Type B pancreatic cell (in vitro differentiated cells): ENCODE results near the gene P3H3. TPM values are rescaled to one million over a fixed set of nuclear protein-coding genes. Genes with fewer than 3 reads are reported as not detected.

ENCODE experiments used
- DNase-seq: peaks from one replicate; pipeline ENCODE4 v3.0.0; 2021; ENCODE audit warnings: mixed read lengths; ENCODE audit not compliant: unreplicated experiment; ENCODE audit errors: extremely low spot score
- H3K27ac Mint-ChIP-seq: 2 replicates; pipeline ENCODE4 v1.8.0; 2021; ENCODE audit warnings: mild to moderate bottlenecking, mixed read lengths
- H3K27me3 Mint-ChIP-seq: 2 replicates; pipeline ENCODE4 v1.8.0; 2021; ENCODE audit warnings: mixed read lengths
- H3K36me3 Mint-ChIP-seq: 2 replicates; pipeline ENCODE4 v1.8.0; 2021; ENCODE audit warnings: mixed read lengths
- H3K4me1 Mint-ChIP-seq: one replicate; pipeline ENCODE4 v1.8.0; 2021; ENCODE audit warnings: mixed read lengths; ENCODE audit not compliant: unreplicated experiment
- H3K4me3 Mint-ChIP-seq: 2 replicates; pipeline ENCODE4 v1.8.0; 2021; ENCODE audit warnings: mild to moderate bottlenecking, mixed read lengths
- H3K9me3 Mint-ChIP-seq: 2 replicates; pipeline ENCODE4 v1.8.0; 2021; ENCODE audit warnings: mixed read lengths
- total RNA-seq: library from RNA; stranded (reverse); gene quantifications from 2 replicates; pipeline ENCODE4 v1.2.1, GENCODE V29; 2021; ENCODE audit warnings: low replicate concordance
- TF ChIP-seq, protein P1 (sequence below): fragments of 200-600 bp; sonication (generic); conservative IDR thresholded peaks from 2 replicates; pipeline ENCODE4 v1.5.0; 2021; ENCODE audit warnings: antibody characterized with exemption, mild to moderate bottlenecking

The P3H3 gene
- total RNA-seq, 1 donor from 2014 or later = 66.0 TPM

GRCh38 chr12:6787309-6787708, 40.9 kb upstream of the P3H3 start:
- Mint-ChIP-seq H3K36me3 (no peaks in the 10 kb centered on the region), H3K27me3 (peaks cover 31% of the 10 kb centered on the region), H3K9me3 (no peaks in the 10 kb centered on the region), H3K4me3 (no peak overlapping the region), H3K27ac (no peak overlapping the region), H3K4me1 (peaks cover 20% of the 10 kb centered on the region)
- no peak for DNase-seq
- TF ChIP-seq, protein P1, sequence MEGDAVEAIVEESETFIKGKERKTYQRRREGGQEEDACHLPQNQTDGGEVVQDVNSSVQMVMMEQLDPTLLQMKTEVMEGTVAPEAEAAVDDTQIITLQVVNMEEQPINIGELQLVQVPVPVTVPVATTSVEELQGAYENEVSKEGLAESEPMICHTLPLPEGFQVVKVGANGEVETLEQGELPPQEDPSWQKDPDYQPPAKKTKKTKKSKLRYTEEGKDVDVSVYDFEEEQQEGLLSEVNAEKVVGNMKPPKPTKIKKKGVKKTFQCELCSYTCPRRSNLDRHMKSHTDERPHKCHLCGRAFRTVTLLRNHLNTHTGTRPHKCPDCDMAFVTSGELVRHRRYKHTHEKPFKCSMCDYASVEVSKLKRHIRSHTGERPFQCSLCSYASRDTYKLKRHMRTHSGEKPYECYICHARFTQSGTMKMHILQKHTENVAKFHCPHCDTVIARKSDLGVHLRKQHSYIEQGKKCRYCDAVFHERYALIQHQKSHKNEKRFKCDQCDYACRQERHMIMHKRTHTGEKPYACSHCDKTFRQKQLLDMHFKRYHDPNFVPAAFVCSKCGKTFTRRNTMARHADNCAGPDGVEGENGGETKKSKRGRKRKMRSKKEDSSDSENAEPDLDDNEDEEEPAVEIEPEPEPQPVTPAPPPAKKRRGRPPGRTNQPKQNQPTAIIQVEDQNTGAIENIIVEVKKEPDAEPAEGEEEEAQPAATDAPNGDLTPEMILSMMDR = no peak

GRCh38 chr12:6788972-6789924, 39.0 kb upstream of the P3H3 start, which contains the start of gene CD4:
TSS of gene CD4 (plus strand) at chr12:6789528. CDS start at chr12:6800139, 10,611 bp downstream.
- H3K4me3 Mint-ChIP-seq = peak within 1 kb of the TSS; percentile 16
- DNase-seq = no peak
- H3K27me3 Mint-ChIP-seq = peaks cover 44% of the 10 kb centered on the region
- H3K27ac Mint-ChIP-seq = no peak within 1 kb of the TSS
- H3K4me1 Mint-ChIP-seq = peaks cover 27% of the 10 kb centered on the region
- no peaks in the 10 kb centered on the region for H3K36me3 Mint-ChIP-seq
- H3K9me3 Mint-ChIP-seq = no peaks in the 10 kb centered on the region
- TF ChIP-seq, protein P1 = no peak

DNA sequence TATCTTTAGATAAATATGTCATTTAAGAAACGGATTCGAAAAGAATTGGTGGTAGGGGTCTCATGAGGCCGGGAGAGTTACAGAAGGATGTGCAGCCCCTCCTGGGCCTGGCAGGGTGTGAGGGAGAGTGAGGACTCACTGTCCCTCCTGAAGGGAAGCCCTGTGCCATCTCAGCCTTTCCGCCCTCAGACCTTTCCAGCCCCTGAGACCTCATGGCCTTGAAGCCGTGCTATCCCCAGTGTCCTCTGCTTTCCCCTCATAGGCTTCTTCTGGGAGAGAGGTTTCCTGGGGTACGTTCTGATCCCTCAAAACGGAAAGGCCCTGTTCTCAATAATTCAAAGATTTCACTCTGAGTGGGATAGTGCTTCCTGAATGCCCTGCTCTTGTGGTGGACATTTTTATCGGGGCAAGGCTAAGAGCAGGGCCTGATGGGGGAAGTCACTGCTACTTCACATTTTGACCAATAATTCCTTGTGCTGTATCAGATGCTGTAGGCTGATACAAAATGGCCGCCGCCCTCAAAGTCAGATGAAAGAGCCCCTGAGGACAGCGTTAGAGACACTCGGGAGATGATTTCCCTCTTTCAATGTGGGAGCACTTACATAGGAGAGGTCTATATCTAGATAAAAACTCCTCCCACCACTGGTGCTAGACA, 37.6 kb upstream of the P3H3 start:
- Mint-ChIP-seq H3K36me3 (no peaks in the 10 kb centered on the region), H3K4me1 (peaks cover 27% of the 10 kb centered on the region), H3K27ac (no peak overlapping the region), H3K27me3 (peaks cover 51% of the 10 kb centered on the region), H3K9me3 (no peaks in the 10 kb centered on the region), H3K4me3 (no peak overlapping the region)
- TF ChIP-seq, protein P1 = no peak
- DNase-seq = no peak

DNA sequence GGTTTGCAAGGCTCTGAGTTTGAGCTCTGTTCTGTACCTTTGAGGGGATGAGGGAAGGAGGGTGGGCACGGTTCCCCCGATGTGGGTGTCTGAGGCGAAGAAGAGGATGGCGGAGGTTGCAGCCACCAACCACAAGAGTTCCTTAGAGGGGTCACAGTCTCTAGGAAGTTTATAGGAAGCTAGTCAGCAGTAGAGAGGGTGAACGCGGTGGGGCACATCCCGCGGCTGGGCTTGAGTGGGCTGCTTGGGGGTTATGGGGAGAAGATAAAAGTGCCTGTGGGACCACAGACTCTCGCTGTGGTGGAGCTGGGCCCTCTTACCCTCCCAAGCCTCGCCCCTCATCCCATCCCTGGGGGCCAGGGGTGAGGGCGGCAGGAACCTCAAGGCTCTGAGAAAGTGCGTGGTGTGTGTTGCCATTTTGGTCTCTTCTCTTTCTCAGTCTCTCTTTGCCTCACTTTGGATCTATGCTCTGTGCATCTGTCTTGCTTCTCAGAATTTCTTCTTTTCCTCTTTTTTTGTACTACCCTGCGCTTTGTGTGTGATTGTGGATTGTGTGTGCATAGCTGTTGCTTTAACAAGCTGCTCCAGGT, 36.2 kb upstream of the P3H3 start:
- no peak overlapping the region for H3K4me3 Mint-ChIP-seq
- H3K36me3 Mint-ChIP-seq = no peaks in the 10 kb centered on the region
- TF ChIP-seq, protein P1 = no peak
- H3K9me3 Mint-ChIP-seq = no peaks in the 10 kb centered on the region
- peaks cover 49% of the 10 kb centered on the region for H3K27me3 Mint-ChIP-seq
- H3K4me1 Mint-ChIP-seq = peaks cover 18% of the 10 kb centered on the region
- peak overlapping the region; percentile 52 for H3K27ac Mint-ChIP-seq
- DNase-seq = no peak

GRCh38 chr12:6792522-6793201, 35.5 kb upstream of the P3H3 start:
- TF ChIP-seq, protein P1 = no peak
- peaks cover 49% of the 10 kb centered on the region for H3K27me3 Mint-ChIP-seq
- DNase-seq = no peak
- no peaks in the 10 kb centered on the region for H3K36me3 Mint-ChIP-seq
- H3K9me3 Mint-ChIP-seq = no peaks in the 10 kb centered on the region
- H3K27ac Mint-ChIP-seq = peak overlapping the region; percentile 52
- peaks cover 15% of the 10 kb centered on the region for H3K4me1 Mint-ChIP-seq
- H3K4me3 Mint-ChIP-seq = peak overlapping the region; percentile 46
